NB4 (cell line): Measurements from ENCODE around the gene HS6ST3.
A peak's percentile ranks its signal among the peaks of the same experiment; 100 is the strongest.

ENCODE experiments used
- DNase-seq: peaks from one replicate; pipeline ENCODE4 v3.0.0; 2010; ENCODE audit warnings: low read depth
- H3K4me3 ChIP-seq: one replicate; pipeline ENCODE4 v1.5.1; 2011; ENCODE audit warnings: mild to moderate bottlenecking, low read depth, low read length, moderate library complexity
- CTCF ChIP-seq: IDR thresholded peaks from one replicate; pipeline ENCODE4 v1.5.1; 2012; ENCODE audit warnings: low read depth, low read length
- MAX ChIP-seq: IDR thresholded peaks from 2 replicates; pipeline ENCODE4 v1.6.1; 2011; ENCODE audit warnings: low read depth, low read length
- MYC ChIP-seq: IDR thresholded peaks from 2 replicates; pipeline ENCODE4 v1.6.1; 2011; ENCODE audit warnings: low read depth, low read length
- POLR2A ChIP-seq: IDR thresholded peaks from 2 replicates; pipeline ENCODE4 v1.6.1; 2011; ENCODE audit warnings: mild to moderate bottlenecking; ENCODE audit not compliant: insufficient read length; ENCODE audit errors: extremely low read depth

Gene HS6ST3

GRCh38 chr13:96053003-96053703 is 36.8 kb upstream of the HS6ST3 start, which contains the start of gene UGGT2:
Gene UGGT2, minus strand, starts transcription at chr13:96053401. Its CDS starts 89 bp downstream, at chr13:96053312.
- TF ChIP-seq POLR2A (peak; percentile 92), MYC (peak; percentile 94), CTCF (no peak), MAX (peak; percentile 89)
- peak; percentile 93 for DNase-seq
- H3K4me3 ChIP-seq = peak within 1 kb of the TSS; percentile 89

GRCh38 chr13:96065849-96066248 is 24.1 kb upstream of the HS6ST3 start:
- no peak for DNase-seq
- no peak for TF ChIP-seq CTCF
- no peak overlapping the region for H3K4me3 ChIP-seq

- H3K4me3 ChIP-seq = no peak overlapping the region
- no peak for DNase-seq
- TF ChIP-seq CTCF = no peak
Observed at GRCh38 chr13:96068729-96069128, 21.2 kb upstream of the HS6ST3 start.

GRCh38 chr13:96071504-96071903 is 18.4 kb upstream of the HS6ST3 start:
- TF ChIP-seq MAX (no peak), MYC (no peak), POLR2A (no peak), CTCF (no peak)
- no peak for DNase-seq
- H3K4me3 ChIP-seq = no peak overlapping the region

- no peak for TF ChIP-seq CTCF
- no peak for TF ChIP-seq POLR2A
- no peak for TF ChIP-seq MAX
- TF ChIP-seq MYC = no peak
- DNase-seq = no peak
- no peak overlapping the region for H3K4me3 ChIP-seq
Observed at GRCh38 chr13:96072392-96072791, 17.5 kb upstream of the HS6ST3 start.

- no peak overlapping the region for H3K4me3 ChIP-seq
- DNase-seq = peak; percentile 32
- TF ChIP-seq CTCF (peak; percentile 54), MAX (no peak), MYC (no peak)
Observed at GRCh38 chr13:96075953-96076543, 13.9 kb upstream of the HS6ST3 start.
